H1 (cell line): Measurements from ENCODE around the gene ITIH1. TPM values are rescaled to one million over a fixed set of nuclear protein-coding genes. Genes with fewer than 3 reads are reported as not detected.

ENCODE experiments used
- CTBP2 ChIP-seq: IDR thresholded peaks from 2 replicates; pipeline ENCODE4 v1.7.0; 2011; ENCODE audit warnings: borderline replicate concordance, mild to moderate bottlenecking, moderate library complexity, mixed read lengths, low read length; ENCODE audit not compliant: insufficient read depth, insufficient read length
- HDAC2 ChIP-seq, 2 experiments: fragments of 300-600 bp in 1 of 2; sonication (generic) in 1 of 2; IDR thresholded peaks; 2 replicates each; pipeline ENCODE4 v1.6.1; 2011 to 2012; ENCODE audit warnings: low read depth in 2 of 2, low read length in 2 of 2, mild to moderate bottlenecking in 2 of 2, moderate library complexity in 2 of 2, borderline replicate concordance in 1 of 2, inconsistent platforms in 1 of 2
- RXRA ChIP-seq: IDR thresholded peaks from 2 replicates; pipeline ENCODE4 v1.6.1; 2011; ENCODE audit warnings: low read depth, mild to moderate bottlenecking, low read length, moderate library complexity; ENCODE audit not compliant: insufficient read depth
- polyA plus RNA-seq, 7 experiments: library from polyadenylated mRNA; depleted of rRNA in 3 of 7; stranded (reverse) in 5 of 7; unstranded in 2 of 7; fragments of >200 nt in 5 of 7; fragments of 200-250 nt in 2 of 7; gene quantifications; 1 replicate in 5 of 7; 2 replicates in 1 of 7; 4 replicates in 1 of 7; pipeline versions ENCODE4 v1.2.1 to v1.2.3, GENCODE V29; 2011 to 2013; ENCODE audit warnings: missing spikeins in 2 of 7, mixed read lengths in 2 of 7
- total RNA-seq: library from RNA; stranded (reverse); fragmentation: NEBNext Ultra II Directional; extraction: Animal tissue kit (Norgen Biotek cat#: 25700); gene quantifications from 2 replicates; pipeline ENCODE4 v1.2.1, GENCODE V29; 2021
- TF ChIP-seq, protein P1 (sequence below): fragments of 300-600 bp; sonication (generic); IDR thresholded peaks from 2 replicates; pipeline ENCODE4 v1.7.1; 2012; ENCODE audit warnings: low read length, moderate library complexity, mild to moderate bottlenecking, inconsistent platforms; ENCODE audit not compliant: insufficient replicate concordance

Gene ITIH1
- total and polyA plus RNA-seq, 2 of the 8 experiments (the other 6 are each of a cell fraction or from before 2014, with no cell fraction given) = not detected

- TF ChIP-seq, protein P1, sequence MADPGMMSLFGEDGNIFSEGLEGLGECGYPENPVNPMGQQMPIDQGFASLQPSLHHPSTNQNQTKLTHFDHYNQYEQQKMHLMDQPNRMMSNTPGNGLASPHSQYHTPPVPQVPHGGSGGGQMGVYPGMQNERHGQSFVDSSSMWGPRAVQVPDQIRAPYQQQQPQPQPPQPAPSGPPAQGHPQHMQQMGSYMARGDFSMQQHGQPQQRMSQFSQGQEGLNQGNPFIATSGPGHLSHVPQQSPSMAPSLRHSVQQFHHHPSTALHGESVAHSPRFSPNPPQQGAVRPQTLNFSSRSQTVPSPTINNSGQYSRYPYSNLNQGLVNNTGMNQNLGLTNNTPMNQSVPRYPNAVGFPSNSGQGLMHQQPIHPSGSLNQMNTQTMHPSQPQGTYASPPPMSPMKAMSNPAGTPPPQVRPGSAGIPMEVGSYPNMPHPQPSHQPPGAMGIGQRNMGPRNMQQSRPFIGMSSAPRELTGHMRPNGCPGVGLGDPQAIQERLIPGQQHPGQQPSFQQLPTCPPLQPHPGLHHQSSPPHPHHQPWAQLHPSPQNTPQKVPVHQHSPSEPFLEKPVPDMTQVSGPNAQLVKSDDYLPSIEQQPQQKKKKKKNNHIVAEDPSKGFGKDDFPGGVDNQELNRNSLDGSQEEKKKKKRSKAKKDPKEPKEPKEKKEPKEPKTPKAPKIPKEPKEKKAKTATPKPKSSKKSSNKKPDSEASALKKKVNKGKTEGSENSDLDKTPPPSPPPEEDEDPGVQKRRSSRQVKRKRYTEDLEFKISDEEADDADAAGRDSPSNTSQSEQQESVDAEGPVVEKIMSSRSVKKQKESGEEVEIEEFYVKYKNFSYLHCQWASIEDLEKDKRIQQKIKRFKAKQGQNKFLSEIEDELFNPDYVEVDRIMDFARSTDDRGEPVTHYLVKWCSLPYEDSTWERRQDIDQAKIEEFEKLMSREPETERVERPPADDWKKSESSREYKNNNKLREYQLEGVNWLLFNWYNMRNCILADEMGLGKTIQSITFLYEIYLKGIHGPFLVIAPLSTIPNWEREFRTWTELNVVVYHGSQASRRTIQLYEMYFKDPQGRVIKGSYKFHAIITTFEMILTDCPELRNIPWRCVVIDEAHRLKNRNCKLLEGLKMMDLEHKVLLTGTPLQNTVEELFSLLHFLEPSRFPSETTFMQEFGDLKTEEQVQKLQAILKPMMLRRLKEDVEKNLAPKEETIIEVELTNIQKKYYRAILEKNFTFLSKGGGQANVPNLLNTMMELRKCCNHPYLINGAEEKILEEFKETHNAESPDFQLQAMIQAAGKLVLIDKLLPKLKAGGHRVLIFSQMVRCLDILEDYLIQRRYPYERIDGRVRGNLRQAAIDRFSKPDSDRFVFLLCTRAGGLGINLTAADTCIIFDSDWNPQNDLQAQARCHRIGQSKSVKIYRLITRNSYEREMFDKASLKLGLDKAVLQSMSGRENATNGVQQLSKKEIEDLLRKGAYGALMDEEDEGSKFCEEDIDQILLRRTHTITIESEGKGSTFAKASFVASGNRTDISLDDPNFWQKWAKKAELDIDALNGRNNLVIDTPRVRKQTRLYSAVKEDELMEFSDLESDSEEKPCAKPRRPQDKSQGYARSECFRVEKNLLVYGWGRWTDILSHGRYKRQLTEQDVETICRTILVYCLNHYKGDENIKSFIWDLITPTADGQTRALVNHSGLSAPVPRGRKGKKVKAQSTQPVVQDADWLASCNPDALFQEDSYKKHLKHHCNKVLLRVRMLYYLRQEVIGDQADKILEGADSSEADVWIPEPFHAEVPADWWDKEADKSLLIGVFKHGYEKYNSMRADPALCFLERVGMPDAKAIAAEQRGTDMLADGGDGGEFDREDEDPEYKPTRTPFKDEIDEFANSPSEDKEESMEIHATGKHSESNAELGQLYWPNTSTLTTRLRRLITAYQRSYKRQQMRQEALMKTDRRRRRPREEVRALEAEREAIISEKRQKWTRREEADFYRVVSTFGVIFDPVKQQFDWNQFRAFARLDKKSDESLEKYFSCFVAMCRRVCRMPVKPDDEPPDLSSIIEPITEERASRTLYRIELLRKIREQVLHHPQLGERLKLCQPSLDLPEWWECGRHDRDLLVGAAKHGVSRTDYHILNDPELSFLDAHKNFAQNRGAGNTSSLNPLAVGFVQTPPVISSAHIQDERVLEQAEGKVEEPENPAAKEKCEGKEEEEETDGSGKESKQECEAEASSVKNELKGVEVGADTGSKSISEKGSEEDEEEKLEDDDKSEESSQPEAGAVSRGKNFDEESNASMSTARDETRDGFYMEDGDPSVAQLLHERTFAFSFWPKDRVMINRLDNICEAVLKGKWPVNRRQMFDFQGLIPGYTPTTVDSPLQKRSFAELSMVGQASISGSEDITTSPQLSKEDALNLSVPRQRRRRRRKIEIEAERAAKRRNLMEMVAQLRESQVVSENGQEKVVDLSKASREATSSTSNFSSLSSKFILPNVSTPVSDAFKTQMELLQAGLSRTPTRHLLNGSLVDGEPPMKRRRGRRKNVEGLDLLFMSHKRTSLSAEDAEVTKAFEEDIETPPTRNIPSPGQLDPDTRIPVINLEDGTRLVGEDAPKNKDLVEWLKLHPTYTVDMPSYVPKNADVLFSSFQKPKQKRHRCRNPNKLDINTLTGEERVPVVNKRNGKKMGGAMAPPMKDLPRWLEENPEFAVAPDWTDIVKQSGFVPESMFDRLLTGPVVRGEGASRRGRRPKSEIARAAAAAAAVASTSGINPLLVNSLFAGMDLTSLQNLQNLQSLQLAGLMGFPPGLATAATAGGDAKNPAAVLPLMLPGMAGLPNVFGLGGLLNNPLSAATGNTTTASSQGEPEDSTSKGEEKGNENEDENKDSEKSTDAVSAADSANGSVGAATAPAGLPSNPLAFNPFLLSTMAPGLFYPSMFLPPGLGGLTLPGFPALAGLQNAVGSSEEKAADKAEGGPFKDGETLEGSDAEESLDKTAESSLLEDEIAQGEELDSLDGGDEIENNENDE = no peak
- TF ChIP-seq HDAC2 (IDR thresholded peaks at IDR 0.05; ENCODE audit: borderline replicate concordance in 1 of 2, low read depth in 2 of 2, low read length in 2 of 2) = no peak
- TF ChIP-seq CTBP2 = no peak
- no peak for TF ChIP-seq RXRA
These were observed 12.3 kb downstream of the ITIH1 start (continued) for GRCh38 chr3:52789746-52790040.
